ENCODE measurements around the gene TMEM132D.

Gene TMEM132D

DNA sequence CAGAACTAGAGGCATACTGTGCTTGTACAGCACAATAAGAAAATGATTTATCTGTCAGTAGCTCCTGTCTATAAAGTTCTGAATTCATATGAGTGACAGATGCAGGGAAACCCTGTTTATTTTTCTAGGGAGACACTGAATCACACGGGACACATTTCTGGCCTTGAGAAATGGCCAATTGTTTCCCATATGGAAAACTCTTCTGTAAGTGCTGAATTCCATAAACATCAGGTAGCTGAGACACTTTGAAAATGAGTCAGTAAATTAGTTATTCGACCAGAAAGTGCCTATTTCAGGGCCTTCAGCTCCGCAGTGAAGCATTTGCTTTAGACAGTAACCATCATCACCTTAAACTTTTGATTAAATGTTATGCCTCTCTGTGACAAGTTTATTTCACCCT lies 184.4 kb downstream of the TMEM132D start:
- no peak for DNase-seq

DNA sequence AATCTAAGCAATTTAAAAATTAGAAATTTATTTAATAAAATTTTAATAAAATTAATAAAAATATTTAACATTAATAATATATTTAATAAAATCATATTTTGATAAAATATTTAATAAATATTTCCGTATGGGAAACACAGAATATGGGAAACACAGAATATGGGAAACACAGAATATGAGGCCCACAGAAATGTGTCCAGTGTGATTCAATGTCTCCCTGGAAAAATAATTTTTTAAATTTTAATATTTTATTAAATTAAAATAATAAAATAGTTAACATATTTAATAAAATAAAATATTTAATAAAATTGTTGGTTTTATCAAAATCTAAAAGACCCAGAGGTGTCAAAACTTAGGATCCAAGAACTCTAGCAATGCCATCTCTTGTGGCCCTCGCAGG lies 186.4 kb downstream of the TMEM132D start:
- DNase-seq: no peak

DNA sequence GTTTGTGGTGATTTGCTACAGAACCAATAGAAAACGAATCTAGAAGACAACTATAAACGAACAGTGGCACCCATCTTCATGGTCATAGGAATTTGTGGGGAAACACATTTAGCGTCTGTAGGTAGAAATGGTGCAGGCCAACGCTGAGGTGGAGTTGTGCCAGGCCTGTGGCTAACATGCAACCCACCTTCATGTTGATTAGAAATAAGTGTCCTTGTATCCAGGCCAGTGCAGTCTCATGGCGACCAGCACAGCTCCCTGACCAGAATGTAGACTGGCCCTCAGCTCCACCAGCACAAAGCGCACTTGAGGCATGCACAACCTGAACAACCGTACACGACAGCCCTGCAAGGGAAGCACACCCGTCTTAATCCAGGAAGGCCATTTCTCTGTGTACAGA lies 187.0 kb downstream of the TMEM132D start:
- DNase-seq: no peak

DNA sequence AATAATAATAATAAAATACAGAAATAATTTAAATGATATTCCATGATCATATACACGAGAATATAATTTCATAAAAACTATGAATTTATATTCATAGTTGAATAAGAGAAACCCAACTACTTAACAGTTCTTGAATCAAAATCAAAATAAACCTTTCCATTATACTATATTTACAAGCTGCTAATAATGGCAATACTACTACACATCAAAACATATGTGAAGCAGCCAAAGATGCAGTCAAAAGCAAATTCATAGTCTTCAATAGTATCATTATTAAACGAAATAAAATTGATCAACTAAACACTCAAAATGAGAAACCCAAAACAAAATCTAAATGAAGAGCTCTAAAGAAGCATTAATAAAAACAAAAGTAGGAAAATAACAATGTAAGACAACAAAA lies 197.1 kb downstream of the TMEM132D start:
- no peak for DNase-seq

DNA sequence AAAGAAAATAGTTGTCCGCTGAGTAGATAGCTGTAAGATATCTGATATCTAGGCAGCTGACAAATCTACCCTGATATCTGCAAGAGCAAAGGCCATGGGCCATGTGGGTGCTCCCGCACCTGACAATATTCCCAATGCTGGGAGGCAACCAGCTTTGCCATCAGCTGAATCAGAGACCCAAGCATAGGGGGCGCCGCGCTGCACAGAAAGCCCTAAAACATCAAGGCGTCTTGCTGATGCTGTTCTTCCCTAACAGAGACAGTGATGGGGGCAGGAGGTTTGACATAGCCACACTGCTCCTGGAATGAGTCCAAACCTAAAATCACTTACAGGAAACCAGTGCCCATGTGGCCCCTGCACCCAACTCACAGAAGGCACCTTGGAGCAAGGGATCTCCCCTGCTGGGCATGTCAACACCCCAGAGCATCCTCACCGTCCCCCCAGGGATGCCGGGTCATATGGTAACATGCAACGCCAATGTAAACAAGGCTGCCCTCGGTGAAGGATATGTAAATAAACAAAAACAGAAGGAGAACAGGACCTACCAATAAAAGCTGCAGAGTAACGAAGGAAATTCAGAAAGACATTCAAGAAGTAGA lies 199.5 kb downstream of the TMEM132D start:
- no peak for DNase-seq

DNA sequence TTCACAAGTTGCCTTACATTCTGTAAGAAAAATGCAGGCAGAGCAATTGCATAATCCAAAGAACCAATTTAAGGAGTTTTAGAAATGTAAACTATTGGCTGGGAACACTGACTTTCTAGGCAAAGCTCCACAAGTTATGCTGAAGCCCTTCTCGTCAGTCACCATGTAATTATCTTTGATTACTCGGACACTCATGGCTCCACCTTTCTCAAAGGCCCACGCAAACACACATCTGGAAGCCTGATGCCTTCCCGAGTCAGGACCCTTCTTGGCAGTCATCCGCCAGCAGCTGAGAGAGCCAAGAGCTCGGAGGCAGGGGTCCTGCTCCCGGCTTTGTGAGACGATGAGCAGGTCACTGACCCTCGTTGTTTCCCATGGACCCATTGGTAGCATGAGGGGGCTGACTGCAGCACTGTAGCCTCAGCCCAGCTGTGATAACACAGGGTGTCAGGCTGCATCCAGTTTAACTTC lies 202.2 kb downstream of the TMEM132D start:
- no peak for DNase-seq

DNA sequence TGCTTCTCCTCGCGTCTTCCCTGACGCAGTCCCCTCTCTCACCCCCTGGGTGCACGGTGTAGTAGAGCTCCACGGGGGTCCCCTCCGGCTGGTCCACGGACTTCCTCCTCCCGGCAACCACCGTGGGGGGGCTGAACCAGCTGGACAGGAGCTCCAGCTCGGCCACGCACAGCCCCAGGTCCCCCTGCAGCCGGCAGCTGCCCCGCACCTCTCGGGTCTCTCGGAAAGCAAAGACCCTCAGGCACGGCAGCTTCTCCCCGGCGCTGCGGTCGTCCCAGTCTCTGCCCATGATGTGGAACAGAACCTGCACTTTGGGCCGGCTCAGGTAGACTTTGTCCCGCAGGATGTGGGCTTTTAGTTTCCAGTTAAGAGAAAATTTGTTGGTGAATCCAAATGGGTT lies 203.8 kb downstream of the TMEM132D start:
- no peak for DNase-seq

DNA sequence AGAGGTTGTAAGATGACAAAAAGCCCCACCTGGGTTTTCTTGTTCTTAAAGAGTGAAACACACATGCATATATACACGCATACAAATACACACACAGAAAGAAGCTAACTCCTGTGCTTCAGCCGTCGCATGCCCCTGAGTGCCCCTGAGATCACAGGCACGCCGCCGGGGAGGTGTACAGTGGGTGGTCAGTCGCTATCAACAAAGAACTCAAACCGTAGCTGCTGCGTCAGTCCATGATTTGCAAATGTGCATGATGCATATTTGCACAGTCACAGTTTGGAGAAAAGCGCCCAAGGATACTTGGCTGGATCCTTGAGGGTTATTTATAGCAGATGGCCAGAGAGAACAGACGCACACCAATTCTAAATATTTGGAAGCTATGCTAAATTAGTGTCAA lies 206.9 kb downstream of the TMEM132D start:
- DNase-seq: peak in 1 of 2 experiments; percentile 5

DNA sequence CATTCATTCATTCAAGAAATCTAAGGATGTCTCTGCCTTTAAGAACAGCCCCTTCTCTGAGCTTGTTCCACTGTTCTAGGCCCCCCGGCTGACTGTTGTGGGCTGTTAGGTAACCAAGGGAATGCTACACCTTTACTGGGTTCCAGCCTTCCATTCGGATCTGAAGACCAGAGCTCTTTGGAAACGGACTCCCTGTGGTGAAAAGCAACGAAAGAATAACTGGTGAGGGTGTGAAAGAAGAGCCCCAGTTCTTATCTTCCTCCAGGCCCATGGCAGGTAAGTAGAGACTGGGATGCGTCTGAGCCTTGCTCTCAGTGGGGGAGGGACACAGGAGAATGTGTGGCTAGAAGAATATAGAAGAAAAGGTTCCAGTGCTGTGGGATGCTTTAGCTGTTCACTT lies 207.4 kb downstream of the TMEM132D start:
- DNase-seq: no peak

DNA sequence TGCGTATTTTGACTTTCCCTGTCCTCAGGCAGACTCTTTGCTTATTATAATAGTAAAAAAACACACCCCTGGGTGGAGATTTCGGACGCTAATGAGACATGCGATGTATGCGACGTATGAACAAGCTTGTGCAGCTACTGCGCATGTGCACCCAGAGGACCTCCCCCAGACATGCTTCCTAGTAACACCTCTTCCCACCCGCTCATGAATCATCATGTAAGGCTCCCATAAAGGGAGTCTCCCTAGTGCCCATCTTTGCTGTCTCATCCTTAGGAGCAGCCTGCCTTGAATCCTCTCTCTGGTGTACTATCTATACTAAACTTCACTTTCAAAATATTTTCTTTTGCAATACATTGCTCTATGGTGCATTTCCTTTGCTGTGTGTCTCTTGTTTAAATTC lies 210.1 kb downstream of the TMEM132D start:
- no peak for DNase-seq

DNA sequence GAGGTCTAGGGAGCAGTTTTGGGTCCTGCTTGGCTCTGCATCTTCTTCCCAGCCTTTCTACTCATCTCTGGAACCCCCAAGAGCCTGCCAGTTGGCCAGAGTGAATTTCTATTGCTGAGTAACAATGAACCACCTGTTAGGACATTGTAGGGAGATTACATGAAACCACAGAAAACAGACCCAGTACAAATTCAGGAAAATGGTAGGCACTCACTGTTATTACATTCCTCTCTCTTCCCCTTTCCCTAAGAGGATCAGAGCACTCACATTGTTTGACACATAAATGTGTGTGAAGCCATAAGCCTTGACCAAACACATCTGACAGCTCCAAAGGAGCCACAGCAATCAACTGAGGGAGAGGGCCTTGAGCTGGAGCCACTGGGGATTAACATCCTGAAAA lies 216.1 kb downstream of the TMEM132D start:
- no peak for DNase-seq

DNA sequence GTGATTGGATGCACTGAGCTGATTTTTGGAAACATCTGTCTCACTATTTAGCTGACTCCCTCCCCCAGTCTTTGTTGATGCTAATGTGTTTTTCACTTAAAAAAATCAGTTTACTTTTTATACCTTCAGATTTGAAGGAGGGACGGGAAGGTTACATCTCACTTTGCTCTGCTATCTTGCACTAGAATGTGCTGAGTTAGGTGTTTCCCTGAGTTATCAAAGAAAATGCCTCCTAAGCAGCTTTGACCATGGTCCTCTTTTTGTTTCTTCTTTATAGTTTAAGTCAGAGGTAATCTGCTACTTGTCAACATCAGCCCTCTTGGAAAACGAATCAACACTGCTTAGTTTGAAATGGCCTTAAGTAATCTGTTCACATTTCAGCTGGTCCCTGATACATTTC lies 222.0 kb downstream of the TMEM132D start:
- DNase-seq: no peak

DNA sequence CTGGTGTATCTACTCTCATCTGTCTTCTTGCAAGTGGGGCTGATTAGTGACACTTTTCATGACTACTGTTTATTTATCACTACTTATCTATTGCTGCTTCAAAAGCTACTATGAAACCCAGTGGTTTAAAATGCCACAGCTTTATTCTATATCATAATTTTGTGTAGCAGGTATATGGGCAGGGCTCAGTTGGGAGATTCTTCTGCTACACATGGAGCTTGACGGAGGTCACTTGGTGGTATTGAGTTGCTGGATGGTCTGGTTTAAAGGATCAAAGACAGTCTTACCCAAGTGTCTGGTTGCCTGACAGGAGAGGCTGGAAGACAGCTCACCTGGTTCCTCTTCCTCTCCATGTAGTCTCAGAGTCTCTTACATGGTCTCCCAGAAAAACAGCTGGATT lies 222.7 kb downstream of the TMEM132D start:
- no peak for DNase-seq

DNA sequence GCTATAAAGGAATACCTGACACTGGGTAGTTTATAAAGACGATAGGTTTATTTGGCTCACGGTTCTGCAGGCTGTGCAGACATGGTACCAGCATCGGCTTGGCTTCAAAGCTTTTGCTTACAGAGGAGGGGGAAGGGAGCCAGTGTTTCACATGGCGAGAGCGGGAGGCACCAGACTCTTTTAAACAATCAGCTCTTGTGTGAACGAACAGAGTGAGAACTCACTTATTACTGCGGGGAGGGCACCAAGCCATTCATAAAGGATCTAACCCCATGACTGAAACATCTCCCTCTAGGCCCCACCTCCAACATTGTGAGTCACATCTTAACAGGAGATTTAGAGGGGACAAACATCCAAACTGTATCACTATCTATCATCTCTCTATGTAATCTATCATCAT lies 227.4 kb downstream of the TMEM132D start:
- DNase-seq: no peak

DNA sequence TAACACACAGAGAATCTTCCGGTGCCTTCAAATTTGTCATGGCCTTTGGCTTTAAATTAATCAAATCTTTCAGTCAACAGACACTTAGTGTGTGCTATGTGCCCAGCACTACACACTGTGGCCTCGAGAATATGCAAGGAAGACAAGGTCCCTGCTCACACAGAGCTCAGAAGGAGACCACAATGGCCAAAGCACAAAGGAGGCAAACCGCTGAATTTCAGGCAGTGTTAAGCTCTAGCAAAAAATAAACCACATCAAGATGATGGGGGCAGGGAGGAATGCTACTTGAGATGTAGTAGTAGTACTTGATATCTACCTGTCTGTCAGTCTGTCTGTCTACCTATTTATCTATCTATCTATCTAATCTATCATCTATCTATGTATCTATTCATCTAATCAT lies 227.9 kb downstream of the TMEM132D start:
- DNase-seq: no peak

DNA sequence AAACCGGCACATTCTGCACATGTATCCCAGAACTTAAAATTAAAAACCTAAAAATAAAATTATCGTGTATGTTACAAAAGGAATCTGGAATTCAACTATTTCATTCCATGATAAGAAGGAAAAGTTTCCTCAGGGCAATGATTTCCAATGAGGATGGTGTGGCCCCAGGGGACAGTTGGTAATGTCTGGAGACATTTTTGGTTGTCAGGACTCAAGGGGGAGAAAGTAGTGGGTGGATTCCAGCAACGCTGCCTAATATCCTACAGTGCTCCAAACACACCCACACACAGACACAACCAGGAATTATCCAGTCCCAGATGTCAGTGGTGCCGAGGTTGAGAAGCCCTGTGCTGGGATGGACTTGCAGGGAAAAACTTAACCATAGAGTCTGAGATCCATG lies 228.3 kb downstream of the TMEM132D start:
- DNase-seq: no peak

DNA sequence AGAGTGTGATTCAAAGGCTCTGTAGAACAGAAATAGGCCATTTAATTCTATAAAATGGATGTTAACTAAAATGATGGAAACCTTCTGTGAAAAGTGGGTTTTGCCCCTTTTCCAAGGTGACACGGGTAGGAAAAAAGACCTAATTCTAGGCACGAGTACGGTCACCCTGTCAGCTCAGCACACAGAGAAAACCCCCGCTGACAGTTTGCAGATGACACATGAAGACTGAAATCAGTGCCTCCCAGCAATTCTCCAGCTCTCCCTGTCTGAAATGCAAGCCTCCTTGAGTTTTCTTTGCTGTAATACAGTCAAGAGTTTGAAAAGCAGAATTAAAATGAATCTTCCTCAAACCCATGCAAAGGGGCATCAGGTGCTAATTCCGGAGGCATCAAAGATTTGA lies 230.0 kb downstream of the TMEM132D start:
- no peak for DNase-seq

DNA sequence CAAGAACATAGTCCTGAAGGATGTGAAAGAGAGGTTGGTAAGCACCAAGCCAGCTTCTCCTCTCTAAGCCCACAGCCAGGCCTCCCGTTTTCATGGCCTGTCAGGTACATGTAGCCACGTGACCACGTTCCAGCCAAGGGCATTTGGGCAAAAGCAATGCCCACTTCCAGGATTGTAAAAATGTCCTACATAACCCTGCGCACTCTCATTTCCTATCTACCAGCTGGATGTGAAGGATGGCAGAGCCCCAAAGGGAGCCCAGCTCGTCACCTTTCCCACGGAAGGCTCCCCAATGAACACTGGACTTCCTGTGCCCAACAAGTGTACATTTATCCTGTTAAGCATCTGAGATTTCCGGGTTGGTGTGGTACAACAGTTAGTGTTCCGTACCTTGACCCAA lies 231.7 kb downstream of the TMEM132D start:
- DNase-seq: no peak

DNA sequence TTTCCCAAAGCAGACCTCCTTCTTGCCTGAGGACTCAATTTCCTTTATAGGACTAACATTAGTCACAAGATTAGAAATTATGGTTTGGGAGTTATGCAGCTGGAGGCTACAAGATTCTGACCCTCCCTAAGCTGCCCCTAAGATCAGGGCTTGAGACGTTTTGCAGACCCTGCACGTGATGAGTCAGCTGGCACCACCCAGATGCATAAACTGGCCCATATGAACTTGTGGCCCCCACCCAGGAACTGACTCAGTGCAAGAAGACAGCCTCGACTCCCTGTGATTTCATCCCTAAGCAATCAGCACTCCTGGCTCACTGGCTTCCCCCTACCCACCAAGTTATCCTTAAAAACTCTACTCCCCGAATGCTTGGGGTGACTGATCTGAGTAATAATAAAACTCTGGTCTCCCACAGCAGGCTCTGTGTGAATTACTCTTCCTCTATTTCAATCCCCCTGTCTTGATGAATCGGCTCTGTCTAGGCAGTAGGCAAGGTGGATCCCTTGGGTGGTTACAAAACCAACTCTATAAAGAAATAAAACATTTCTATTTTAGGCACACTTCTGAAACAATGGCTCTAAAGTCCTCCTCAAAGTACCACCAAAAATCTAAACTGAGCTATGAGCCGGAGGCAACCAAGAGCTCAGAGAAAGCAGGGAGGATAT lies 233.4 kb downstream of the TMEM132D start:
- no peak for DNase-seq

DNA sequence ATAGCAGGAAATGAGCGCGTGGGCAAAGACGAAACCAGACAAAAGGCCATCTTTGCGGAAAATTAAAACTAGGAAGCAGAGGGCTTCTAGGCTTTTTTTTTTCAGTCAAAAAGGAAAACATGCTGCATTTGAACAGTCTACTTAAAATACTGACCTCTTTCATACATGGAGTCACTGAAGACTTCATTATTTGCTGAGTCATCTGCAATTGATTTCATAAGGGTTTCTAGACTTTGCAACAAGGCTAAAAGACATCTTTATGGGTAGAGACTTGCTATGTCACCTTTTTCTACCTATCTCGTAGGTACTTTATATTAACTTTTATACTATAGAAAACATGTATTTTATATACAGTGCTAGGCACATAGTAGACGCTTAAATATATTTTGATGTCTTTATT lies 238.4 kb downstream of the TMEM132D start:
- DNase-seq: no peak

DNA sequence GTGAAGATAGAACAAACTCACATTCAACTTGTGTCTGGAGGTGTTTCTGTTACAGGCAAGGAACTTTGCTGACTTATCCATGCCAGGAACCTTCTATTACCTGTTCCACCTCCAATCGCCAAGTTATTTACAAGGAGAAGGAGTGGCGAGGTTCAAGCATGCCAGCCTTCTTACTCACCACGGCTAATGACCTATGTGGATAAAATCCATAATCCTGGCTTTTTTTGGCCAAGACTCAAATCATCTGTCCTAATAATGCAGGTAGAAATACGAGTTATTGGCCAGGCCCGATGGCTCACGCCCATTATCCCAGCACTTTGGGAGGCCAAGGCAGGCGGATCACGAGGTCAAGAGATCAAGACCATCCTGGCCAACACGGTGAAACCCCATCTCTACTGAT lies 241.6 kb downstream of the TMEM132D start:
- DNase-seq: no peak

DNA sequence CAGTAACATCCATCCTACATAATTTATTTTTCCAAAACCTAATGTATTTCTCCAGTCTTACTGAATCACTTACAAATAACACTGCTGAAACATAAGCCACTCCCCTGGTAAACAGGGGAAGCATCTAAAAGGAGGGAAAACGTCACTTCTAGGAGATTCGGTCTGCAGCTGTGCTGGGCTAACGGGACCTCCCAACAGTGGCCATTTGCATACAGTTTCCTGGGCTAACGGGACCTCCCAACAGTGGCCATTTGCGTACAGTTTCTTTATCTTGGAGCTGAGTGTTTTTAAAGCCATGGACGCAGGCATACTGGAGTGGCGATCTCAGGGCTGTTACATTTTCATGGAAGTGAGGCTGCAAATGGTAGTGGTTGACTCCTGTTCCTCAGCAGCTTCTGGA lies 242.9 kb downstream of the TMEM132D start:
- no peak for DNase-seq

DNA sequence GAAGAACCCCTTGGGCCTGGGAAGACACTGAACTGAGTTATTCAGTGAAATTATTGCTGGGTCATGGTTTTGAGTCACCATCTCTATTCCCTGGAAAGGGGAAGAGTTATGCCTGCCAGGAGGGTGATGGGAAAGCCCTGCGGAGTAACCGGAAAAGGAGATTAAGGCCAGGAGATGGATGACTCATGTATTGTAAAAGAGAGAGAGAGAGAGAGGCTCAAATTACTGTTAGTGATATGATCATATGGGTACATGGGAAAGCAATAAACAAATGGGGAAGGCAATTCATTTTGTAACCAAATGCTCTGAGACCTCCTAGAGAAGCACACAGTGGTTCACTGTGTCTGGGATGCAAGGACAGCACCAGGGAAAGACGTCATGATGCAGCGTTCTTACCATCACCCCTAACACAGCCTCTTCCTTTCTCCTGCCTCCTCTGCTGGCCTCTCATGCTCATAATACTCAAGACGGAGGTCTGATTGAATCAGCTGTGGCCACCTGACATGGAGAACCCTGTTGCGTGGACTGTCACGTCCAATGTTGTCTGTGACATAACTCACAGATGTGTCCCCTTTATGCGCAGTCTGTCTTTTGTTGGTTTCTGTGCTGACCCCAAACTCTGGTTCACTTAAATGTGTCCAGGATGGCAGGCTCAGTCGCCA lies 243.7 kb downstream of the TMEM132D start:
- DNase-seq: peak in 1 of 2 experiments; percentile 45

DNA sequence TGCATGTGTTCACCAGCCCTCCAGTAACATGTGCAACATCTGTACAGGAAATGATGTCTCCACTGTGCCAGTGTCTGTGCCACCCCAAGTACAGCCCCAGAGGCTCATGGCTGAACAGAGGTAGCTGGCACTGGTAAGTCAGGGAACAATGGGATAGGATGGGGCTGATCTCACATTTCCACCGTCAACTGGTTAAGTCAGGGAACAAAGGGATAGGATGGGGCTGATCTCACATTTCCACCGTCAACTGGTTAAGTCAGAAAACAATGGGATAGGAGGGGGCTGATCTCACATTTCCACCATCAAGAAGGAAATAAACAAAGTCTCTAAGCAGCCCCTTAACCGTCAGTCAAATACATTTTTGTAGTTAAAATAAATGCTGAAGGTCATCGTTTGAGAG lies 246.6 kb downstream of the TMEM132D start:
- no peak for DNase-seq

DNA sequence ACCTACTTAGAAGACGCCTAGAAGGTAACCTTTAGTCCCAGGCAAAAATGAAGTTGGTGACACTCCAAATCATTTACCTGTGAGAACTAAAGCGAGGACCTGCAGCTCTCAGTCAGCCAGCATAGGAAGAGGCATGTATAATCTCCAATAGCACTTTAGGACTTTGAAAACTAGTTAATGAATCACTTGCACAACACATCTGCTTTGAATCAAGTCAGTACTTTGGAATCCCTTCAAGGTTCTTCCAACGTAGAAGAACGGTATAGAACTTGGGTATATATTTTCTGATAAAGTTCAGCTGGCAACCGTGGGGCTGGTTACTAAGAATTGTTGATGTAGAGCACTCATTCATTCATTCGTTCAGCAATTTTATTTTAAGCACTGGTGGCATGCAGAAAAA lies 251.9 kb downstream of the TMEM132D start:
- no peak for DNase-seq
